Measurements from ENCODE around the gene NTSR1. TPM values are rescaled to one million over a fixed set of nuclear protein-coding genes. Genes with fewer than 3 reads are reported as not detected.

NTSR1 gene
- total RNA-seq = 10 to 100 TPM in 1 of 4 donors, 1 to 10 TPM in 3; 1.5 to 23.9 (median 4.7) TPM

DNA sequence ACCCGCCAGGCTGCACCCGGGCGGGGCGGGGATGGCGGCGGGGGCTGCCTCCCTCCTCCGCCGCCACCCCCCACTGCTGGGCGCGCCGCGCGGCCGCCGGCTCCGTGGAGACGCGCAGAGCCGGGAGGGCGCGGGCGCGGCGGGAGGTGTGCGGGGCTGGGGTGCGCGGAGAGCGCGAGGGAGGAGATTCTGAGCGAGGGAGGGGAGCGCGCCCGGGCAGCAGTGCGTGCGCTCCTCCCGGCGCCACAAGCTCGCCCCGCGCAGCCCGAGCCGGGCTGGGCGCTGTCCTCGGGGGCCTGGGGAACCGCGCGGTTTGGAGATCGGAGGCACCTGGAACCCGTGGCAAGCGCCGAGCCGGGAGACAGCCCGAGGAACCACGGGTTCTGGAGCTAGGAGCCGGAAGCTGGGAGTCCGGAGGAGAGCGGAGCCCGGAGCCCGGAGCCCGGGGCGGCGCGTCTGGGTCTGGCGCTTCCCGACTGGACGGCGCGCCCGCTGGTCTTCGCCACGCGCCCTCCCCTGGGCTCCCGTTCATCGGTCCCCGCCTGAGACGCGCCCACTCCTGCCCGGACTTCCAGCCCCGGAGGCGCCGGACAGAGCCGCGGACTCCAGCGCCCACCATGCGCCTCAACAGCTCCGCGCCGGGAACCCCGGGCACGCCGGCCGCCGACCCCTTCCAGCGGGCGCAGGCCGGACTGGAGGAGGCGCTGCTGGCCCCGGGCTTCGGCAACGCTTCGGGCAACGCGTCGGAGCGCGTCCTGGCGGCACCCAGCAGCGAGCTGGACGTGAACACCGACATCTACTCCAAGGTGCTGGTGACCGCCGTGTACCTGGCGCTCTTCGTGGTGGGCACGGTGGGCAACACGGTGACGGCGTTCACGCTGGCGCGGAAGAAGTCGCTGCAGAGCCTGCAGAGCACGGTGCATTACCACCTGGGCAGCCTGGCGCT lies at the start of gene NTSR1:
TSS of gene NTSR1 (plus strand) at position 246 of the 946 bp plus-strand sequence. CDS start at position 618, 372 bp downstream.
- WGBS, 2 donors (ENCODE audit: low coverage in 1 of 2) = 25% methylated on average over 43 of the region's 124 CpGs; no CpG with 5 or more reads in 1 of the 2 donors
- H3K27me3 ChIP-seq = peaks cover 59% of the 10 kb centered on the region
- peak within 1 kb of the TSS in 3 of 4 donors; percentile 60 to 77 (median 75) for H3K27ac ChIP-seq
- in situ Hi-C loops (cut with MboI; ENCODE audit: low pct_ligation_motif_present in 1 of 4, low pct_unique_long_range_greater_than_20kb in 1 of 4, low sequenced_read_pairs in 3 of 4) (no loop called here), intact Hi-C loops (cut with DNase I; ENCODE audit: low total_unique reads) (no loop called here)
- H3K9me3 ChIP-seq = no peaks in the 10 kb centered on the region
- peak within 1 kb of the TSS; percentile 13 to 40 (median 26) for H3K4me3 ChIP-seq
- TF ChIP-seq POLR2A (IDR thresholded peaks at IDR 0.05) (no peak), EP300 (IDR thresholded peaks at IDR 0.05; ENCODE audit: low read depth) (no peak), POLR2AphosphoS5 (IDR thresholded peaks at IDR 0.05) (no peak)
- TF ChIP-seq, protein P1, sequence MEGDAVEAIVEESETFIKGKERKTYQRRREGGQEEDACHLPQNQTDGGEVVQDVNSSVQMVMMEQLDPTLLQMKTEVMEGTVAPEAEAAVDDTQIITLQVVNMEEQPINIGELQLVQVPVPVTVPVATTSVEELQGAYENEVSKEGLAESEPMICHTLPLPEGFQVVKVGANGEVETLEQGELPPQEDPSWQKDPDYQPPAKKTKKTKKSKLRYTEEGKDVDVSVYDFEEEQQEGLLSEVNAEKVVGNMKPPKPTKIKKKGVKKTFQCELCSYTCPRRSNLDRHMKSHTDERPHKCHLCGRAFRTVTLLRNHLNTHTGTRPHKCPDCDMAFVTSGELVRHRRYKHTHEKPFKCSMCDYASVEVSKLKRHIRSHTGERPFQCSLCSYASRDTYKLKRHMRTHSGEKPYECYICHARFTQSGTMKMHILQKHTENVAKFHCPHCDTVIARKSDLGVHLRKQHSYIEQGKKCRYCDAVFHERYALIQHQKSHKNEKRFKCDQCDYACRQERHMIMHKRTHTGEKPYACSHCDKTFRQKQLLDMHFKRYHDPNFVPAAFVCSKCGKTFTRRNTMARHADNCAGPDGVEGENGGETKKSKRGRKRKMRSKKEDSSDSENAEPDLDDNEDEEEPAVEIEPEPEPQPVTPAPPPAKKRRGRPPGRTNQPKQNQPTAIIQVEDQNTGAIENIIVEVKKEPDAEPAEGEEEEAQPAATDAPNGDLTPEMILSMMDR (IDR thresholded peaks at IDR 0.05) = no peak
- H3K36me3 ChIP-seq = no peaks in the 10 kb centered on the region
- H3K4me1 ChIP-seq = peaks cover 4 to 18% (median 11%) of the 10 kb centered on the region in 4 donors
- DNase-seq = no peak

- Histone ChIP-seq H3K4me3 (no peak overlapping the region), H3K4me1 (no peaks in the 10 kb centered on the region), H3K27me3 (no peaks in the 10 kb centered on the region), H3K36me3 (no peaks in the 10 kb centered on the region), H3K9me3 (no peaks in the 10 kb centered on the region), H3K27ac (no peak overlapping the region)
- DNase-seq = no peak
- TF ChIP-seq POLR2AphosphoS5 (IDR thresholded peaks at IDR 0.05) = no peak
- no peak for TF ChIP-seq EP300 (IDR thresholded peaks at IDR 0.05; ENCODE audit: low read depth)
- TF ChIP-seq, protein P1 (IDR thresholded peaks at IDR 0.05) = no peak
- no peak for TF ChIP-seq POLR2A (IDR thresholded peaks at IDR 0.05)
- 89% methylated on average over 23 of the region's 29 CpGs; no CpG with 5 or more reads in 1 of the 2 donors for WGBS, 2 donors (ENCODE audit: low coverage in 1 of 2)
- in situ Hi-C loops (cut with MboI; ENCODE audit: low pct_ligation_motif_present in 1 of 4, low pct_unique_long_range_greater_than_20kb in 1 of 4, low sequenced_read_pairs in 3 of 4) (loop anchor here in 3 of 4 donors (10.0 to 25.0 kb wide), 2 partner anchors 128 to 145 kb away; partner anchors contain the start of genes OGFR (in 2 of the 3) and MRGBP (in 1 of the 3)), intact Hi-C loops (cut with DNase I; ENCODE audit: low total_unique reads) (loop anchor here (2.0 kb wide), 1 partner anchor 77 kb away; no protein-coding TSS in a partner anchor)
Observed at GRCh38 chr20:62659488-62660239, 49.0 kb upstream of the NTSR1 start.

DNA sequence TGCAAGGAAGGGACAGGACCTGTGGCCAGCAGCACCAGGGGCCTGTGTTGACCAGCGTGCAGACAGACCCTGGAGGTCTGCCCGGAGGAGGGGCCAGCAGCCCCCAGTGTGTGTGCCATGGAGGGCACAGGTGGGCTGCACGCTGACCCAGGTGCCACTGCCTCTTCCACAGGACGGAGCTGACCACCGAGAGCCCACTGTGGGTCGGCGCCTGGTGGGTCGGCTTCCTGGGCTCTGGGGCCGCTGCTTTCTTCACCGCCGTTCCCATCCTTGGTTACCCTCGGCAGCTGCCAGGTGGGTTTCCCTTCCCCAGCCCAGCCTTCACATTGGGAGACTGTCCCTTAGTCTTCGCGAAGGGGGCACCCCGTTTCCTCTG lies 48.4 kb upstream of the NTSR1 start:
- Histone ChIP-seq H3K36me3 (no peaks in the 10 kb centered on the region), H3K27ac (no peak overlapping the region), H3K4me1 (no peaks in the 10 kb centered on the region), H3K4me3 (no peak overlapping the region), H3K9me3 (no peaks in the 10 kb centered on the region), H3K27me3 (no peaks in the 10 kb centered on the region)
- in situ Hi-C loops (cut with MboI; ENCODE audit: low pct_ligation_motif_present in 1 of 4, low pct_unique_long_range_greater_than_20kb in 1 of 4, low sequenced_read_pairs in 3 of 4) (loop anchor here in 3 of 4 donors (10.0 to 25.0 kb wide), 2 partner anchors 127 to 145 kb away; partner anchors contain the start of genes OGFR (in 2 of the 3) and MRGBP (in 1 of the 3)), intact Hi-C loops (cut with DNase I; ENCODE audit: low total_unique reads) (no loop called here)
- no peak for DNase-seq
- 95 to 100% methylated on average over 3 to 15 of the region's 15 CpGs for WGBS, 2 donors (ENCODE audit: low coverage in 1 of 2)
- TF ChIP-seq EP300 (IDR thresholded peaks at IDR 0.05; ENCODE audit: low read depth) = no peak
- TF ChIP-seq, protein P1 (IDR thresholded peaks at IDR 0.05) = no peak
- no peak for TF ChIP-seq POLR2A (IDR thresholded peaks at IDR 0.05)
- no peak for TF ChIP-seq POLR2AphosphoS5 (IDR thresholded peaks at IDR 0.05)
